CD4-positive, CD25-positive, alpha-beta regulatory T cell (primary cell): ENCODE results near the gene CD72. TPM values are rescaled to one million over a fixed set of nuclear protein-coding genes. Genes with fewer than 3 reads are reported as not detected.
A peak's percentile ranks its signal among the peaks of the same experiment; 100 is the strongest.
"Not testable (repeated sequence)": the region's sequence is repeated elsewhere in the genome, so short reads cannot be mapped to it uniquely, and the experiment has no call there.

Experiments
- ATAC-seq, 2 donors: fragments of 150-1000 bp; cut with Tn5 transposase; one replicate each; pipeline ENCODE4 v1.10.0; 2021; ENCODE audit warnings: low read depth in 2 of 2, moderate number of reproducible peaks in 2 of 2, moderate library complexity in 1 of 2
- DNase-seq, 3 donors: peaks; one replicate each; pipeline versions ENCODE4 v3.0.0 to v3.0.0-alpha.2; 2012 to 2022; ENCODE audit warnings: mixed read lengths in 1 of 3
- H3K27ac ChIP-seq: one replicate; pipeline ENCODE4 v1.7.0; 2013; ENCODE audit warnings: mild to moderate bottlenecking, low read length; ENCODE audit not compliant: insufficient read depth, poor library complexity, severe bottlenecking
- H3K27me3 ChIP-seq: one replicate; pipeline ENCODE4 v1.7.0; 2013; ENCODE audit warnings: low read length; ENCODE audit not compliant: control insufficient read depth, insufficient read depth
- H3K36me3 ChIP-seq: one replicate; pipeline ENCODE4 v1.7.0; 2013; ENCODE audit warnings: mild to moderate bottlenecking, low read length, moderate library complexity; ENCODE audit not compliant: control insufficient read depth, insufficient read depth
- H3K4me1 ChIP-seq: 2 replicates; pipeline ENCODE4 v1.7.0; 2013; ENCODE audit warnings: mild to moderate bottlenecking, low read length; ENCODE audit not compliant: insufficient read depth, control insufficient read depth, poor library complexity, severe bottlenecking
- H3K4me3 ChIP-seq: one replicate; pipeline ENCODE4 v1.7.0; 2013; ENCODE audit warnings: low read depth, mild to moderate bottlenecking, low read length, moderate library complexity
- H3K9me3 ChIP-seq, 2 experiments: 1 replicate in 1 of 2; 2 replicates in 1 of 2; pipeline ENCODE4 v1.7.0; 2013; ENCODE audit warnings: low read length in 2 of 2, mild to moderate bottlenecking in 1 of 2, moderate library complexity in 1 of 2; ENCODE audit not compliant: control insufficient read depth in 2 of 2
- H3K27ac Mint-ChIP-seq, 3 donors: one replicate each; pipeline ENCODE4 v1.8.0; 2020 to 2022; ENCODE audit warnings: mild to moderate bottlenecking in 3 of 3, mixed read lengths in 3 of 3, moderate library complexity in 2 of 3
- H3K27me3 Mint-ChIP-seq: one replicate; pipeline ENCODE4 v1.8.0; 2022; ENCODE audit warnings: mild to moderate bottlenecking, mixed read lengths
- H3K36me3 Mint-ChIP-seq: one replicate; pipeline ENCODE4 v1.8.0; 2020; ENCODE audit warnings: mixed read lengths
- H3K4me1 Mint-ChIP-seq, 4 donors: one replicate each; pipeline ENCODE4 v1.8.0; 2020 to 2022; ENCODE audit warnings: mixed read lengths in 4 of 4, mild to moderate bottlenecking in 1 of 4
- H3K4me3 Mint-ChIP-seq, 4 donors: one replicate each; pipeline ENCODE4 v1.8.0; 2020 to 2022; ENCODE audit warnings: mild to moderate bottlenecking in 4 of 4, mixed read lengths in 4 of 4, moderate library complexity in 3 of 4
- H3K9me3 Mint-ChIP-seq, 7 donors: one replicate each; pipeline ENCODE4 v1.8.0; 2020 to 2022; ENCODE audit warnings: mixed read lengths in 7 of 7, mild to moderate bottlenecking in 3 of 7, moderate library complexity in 2 of 7
- polyA plus RNA-seq, 4 donors: library from polyadenylated mRNA; unstranded; fragments of 300-500 nt; fragmentation: Illumina TruSeq; gene quantifications; one replicate each; pipeline ENCODE4 v1.2.3, GENCODE V29; 2021
- total RNA-seq: library from RNA; stranded (reverse); gene quantifications from one replicate; pipeline ENCODE4 v1.2.3, GENCODE V29; 2022

Gene CD72
- total and polyA plus RNA-seq, 5 donors from 2014 or later = 1.0 to 7.9 (median 2.7) TPM

DNA sequence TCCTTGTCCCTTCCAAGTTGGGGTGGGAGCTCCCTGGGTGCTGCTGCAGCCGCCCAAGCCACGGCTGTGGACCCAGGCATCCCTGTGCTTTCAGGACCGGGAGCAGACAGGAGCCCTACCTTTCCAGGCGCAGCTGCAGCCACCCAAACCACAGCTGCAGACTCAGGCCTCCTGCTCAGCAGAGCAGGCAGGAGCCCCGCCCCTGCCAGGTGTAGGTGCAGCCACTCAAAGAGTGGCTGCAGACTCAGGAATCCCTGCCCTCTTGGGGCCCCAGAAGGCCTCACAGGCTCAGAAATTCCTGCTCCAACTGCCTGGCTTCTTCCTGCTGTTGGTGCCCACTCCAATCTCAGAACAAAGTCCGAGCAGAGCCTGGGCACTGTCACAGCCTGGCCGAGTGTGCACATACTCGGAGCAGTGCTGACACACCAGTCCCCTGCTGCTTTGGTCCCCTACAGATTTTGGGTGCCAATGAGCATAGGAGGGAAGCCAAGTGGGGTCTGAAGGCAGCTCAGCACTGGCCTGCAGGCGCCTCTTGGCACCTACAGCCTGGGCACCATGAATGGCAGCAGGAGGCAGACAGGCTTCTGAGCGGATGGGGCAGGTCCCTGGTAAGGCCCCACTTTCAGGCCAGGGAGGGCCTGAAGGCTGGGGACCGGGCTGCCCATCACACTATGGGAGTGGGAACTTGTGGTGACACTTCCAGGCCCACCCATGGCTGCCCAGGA, 19.2 kb downstream of the CD72 start:
- Mint-ChIP-seq H3K27me3 (peaks cover 1% of the 10 kb centered on the region), H3K27ac (no peak overlapping the region), H3K4me1 (peaks cover 5 to 19% (median 11%) of the 10 kb centered on the region in 4 donors), H3K9me3 (peaks cover 0 to 6% (median 2%) of the 10 kb centered on the region in 7 donors), H3K36me3 (peaks cover 10% of the 10 kb centered on the region), H3K4me3 (no peak overlapping the region)
- peaks cover 7% of the 10 kb centered on the region for H3K4me1 ChIP-seq
- H3K9me3 ChIP-seq = peaks cover 0 to 5% of the 10 kb centered on the region in 2 experiments
- H3K4me3 ChIP-seq = no peak overlapping the region
- no peaks in the 10 kb centered on the region for H3K27me3 ChIP-seq
- DNase-seq = no peak
- H3K36me3 ChIP-seq = no peaks in the 10 kb centered on the region
- no peak for ATAC-seq
- no peak overlapping the region for H3K27ac ChIP-seq

DNA sequence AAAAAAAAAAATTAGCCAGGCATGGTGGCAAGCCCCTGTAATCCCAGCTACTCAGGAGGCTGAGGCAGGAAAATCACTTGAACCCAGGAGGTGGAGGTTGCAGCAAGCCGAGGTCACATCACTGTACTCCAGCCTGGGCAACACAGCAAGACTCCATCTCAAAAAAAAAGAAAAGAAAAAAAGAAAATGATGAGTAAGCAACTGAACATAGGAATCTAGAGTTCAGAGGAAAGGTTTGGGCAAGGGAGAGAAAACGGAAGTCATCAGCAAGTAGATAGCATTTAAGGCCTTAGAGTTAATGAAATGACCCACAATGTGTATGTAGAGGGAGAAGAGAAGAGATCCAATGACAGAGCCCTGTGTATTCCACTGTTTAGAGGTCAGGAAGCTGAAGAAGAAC, 21.3 kb downstream of the CD72 start:
- not testable (repeated sequence) for DNase-seq
- H3K27ac Mint-ChIP-seq = peak overlapping the region in 1 of 3 donors; percentile 41

GRCh38 chr9:35594471-35594870, 23.7 kb downstream of the CD72 start:
- Histone ChIP-seq H3K36me3 (peaks cover 3% of the 10 kb centered on the region), H3K27ac (no peak overlapping the region), H3K9me3 (peaks cover 18% of the 10 kb centered on the region in 2 experiments), H3K4me1 (no peaks in the 10 kb centered on the region), H3K4me3 (no peak overlapping the region), H3K27me3 (no peaks in the 10 kb centered on the region)
- Mint-ChIP-seq H3K27ac (no peak overlapping the region), H3K27me3 (peaks cover 5% of the 10 kb centered on the region), H3K4me3 (no peak overlapping the region), H3K4me1 (peaks cover 0 to 6% (median 0%) of the 10 kb centered on the region in 4 donors), H3K9me3 (peaks cover 3 to 26% (median 10%) of the 10 kb centered on the region in 7 donors), H3K36me3 (peaks cover 23% of the 10 kb centered on the region)
- DNase-seq = no peak
- ATAC-seq = no peak

More for the DNA sequence above, 21.3 kb downstream of the CD72 start:
- not testable (repeated sequence) for H3K27me3 ChIP-seq, H3K27ac ChIP-seq, H3K27me3 Mint-ChIP-seq, ATAC-seq, H3K36me3 ChIP-seq, H3K4me3 ChIP-seq, H3K4me1 ChIP-seq, H3K4me3 Mint-ChIP-seq, H3K4me1 Mint-ChIP-seq
- peaks cover 23% of the 10 kb centered on the region for H3K36me3 Mint-ChIP-seq
- peaks cover 2 to 22% (median 7%) of the 10 kb centered on the region in 7 donors for H3K9me3 Mint-ChIP-seq
- peaks cover 18% of the 10 kb centered on the region in 2 experiments for H3K9me3 ChIP-seq

- Histone ChIP-seq H3K27me3 (no peaks in the 10 kb centered on the region), H3K9me3 (peaks cover 18% of the 10 kb centered on the region in 2 experiments), H3K27ac (no peak overlapping the region), H3K4me1 (no peaks in the 10 kb centered on the region), H3K4me3 (no peak overlapping the region), H3K36me3 (peaks cover 3% of the 10 kb centered on the region)
- H3K27me3 Mint-ChIP-seq = peaks cover 5% of the 10 kb centered on the region
- ATAC-seq = no peak
- peaks cover 0 to 6% (median 0%) of the 10 kb centered on the region in 4 donors for H3K4me1 Mint-ChIP-seq
- peaks cover 23% of the 10 kb centered on the region for H3K36me3 Mint-ChIP-seq
- H3K9me3 Mint-ChIP-seq = peaks cover 3 to 26% (median 12%) of the 10 kb centered on the region in 7 donors
- H3K4me3 Mint-ChIP-seq = peak overlapping the region in 1 of 4 donors; percentile 43
- no peak for DNase-seq
- H3K27ac Mint-ChIP-seq = no peak overlapping the region
Observed at GRCh38 chr9:35593581-35593980, 24.6 kb downstream of the CD72 start.

DNA sequence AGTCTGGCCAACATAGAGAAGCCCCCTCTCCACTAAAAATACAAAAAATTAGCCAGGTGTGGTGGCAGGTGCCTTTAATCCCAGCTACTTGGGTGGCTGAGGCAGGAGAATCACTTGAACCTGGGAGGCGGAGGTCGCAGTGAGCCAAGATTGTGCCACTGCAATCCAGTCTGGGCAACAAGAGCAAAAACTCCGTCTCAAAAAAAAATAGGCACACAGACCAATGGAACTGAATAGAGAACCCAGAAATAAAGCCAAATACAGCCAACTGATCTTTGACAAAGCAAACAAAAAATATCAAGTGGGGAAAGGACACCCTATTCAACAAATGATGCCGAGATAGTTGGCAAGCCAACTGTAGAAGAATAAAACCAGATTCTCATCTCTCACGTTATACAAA, 29.7 kb downstream of the CD72 start:
- H3K4me3 ChIP-seq, H3K4me1 Mint-ChIP-seq, H3K4me3 Mint-ChIP-seq, ATAC-seq, H3K27me3 Mint-ChIP-seq, H3K27ac ChIP-seq, H3K27ac Mint-ChIP-seq, DNase-seq, H3K27me3 ChIP-seq, H3K36me3 ChIP-seq, H3K4me1 ChIP-seq: not testable (repeated sequence)
- peaks cover 17 to 20% of the 10 kb centered on the region in 2 experiments for H3K9me3 ChIP-seq
- Mint-ChIP-seq H3K36me3 (peaks cover 17% of the 10 kb centered on the region), H3K9me3 (peaks cover 1 to 30% (median 8%) of the 10 kb centered on the region in 7 donors)

DNA sequence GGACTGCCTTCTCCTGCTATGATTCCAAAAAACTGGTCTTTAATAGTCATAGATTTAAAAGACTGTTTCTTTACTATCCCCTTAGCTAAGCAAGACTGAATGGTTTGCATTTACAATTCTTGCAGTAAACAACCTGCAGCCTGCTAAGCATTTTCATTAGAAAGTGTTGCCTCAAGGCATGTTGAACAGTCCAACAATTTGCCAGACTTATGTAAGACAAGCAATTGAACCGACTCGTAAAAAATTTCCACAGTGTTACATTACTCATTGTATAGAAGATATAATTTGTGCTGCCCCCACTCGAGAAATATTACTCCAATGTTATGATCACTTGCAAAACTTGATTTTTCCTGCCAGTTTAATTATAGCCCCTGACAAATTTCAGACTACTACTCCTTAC, 33.5 kb downstream of the CD72 start:
- H3K27me3 Mint-ChIP-seq = peaks cover 10% of the 10 kb centered on the region
- H3K36me3 Mint-ChIP-seq = peaks cover 20% of the 10 kb centered on the region
- not testable (repeated sequence) for H3K27ac ChIP-seq, H3K27ac Mint-ChIP-seq, H3K4me3 Mint-ChIP-seq, H3K4me1 Mint-ChIP-seq, H3K36me3 ChIP-seq, H3K4me3 ChIP-seq, H3K4me1 ChIP-seq, H3K27me3 ChIP-seq, DNase-seq, ATAC-seq
- peaks cover 0 to 24% (median 6%) of the 10 kb centered on the region in 7 donors for H3K9me3 Mint-ChIP-seq
- H3K9me3 ChIP-seq = peaks cover 7 to 20% of the 10 kb centered on the region in 2 experiments

DNA sequence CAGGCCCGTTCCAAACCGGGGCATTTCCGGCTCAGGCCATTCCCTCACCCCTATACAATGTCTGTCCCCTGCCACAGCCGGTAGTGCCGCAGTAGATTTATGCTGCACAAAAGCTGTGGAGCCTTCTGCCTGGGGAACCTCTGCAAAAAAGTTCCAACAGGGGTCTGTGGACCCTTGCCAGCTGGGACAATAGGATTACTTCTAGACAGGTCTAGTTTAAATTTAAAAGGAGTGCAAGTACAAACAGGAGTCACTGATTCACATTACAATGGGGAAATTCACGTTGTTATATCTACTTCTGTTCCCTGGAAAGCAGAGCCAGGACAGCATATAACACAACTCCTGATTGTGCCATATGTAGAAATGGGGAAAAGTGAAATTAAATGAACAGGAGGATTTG, 34.7 kb downstream of the CD72 start:
- not testable (repeated sequence) for H3K36me3 ChIP-seq, ATAC-seq, H3K4me1 ChIP-seq, H3K4me3 Mint-ChIP-seq, H3K27ac Mint-ChIP-seq, DNase-seq, H3K27me3 ChIP-seq, H3K4me1 Mint-ChIP-seq, H3K27ac ChIP-seq, H3K4me3 ChIP-seq
- Mint-ChIP-seq H3K27me3 (peaks cover 10% of the 10 kb centered on the region), H3K9me3 (peaks cover 0 to 28% (median 9%) of the 10 kb centered on the region in 7 donors), H3K36me3 (peaks cover 24% of the 10 kb centered on the region)
- peaks cover 8 to 26% of the 10 kb centered on the region in 2 experiments for H3K9me3 ChIP-seq
